Stimulated activated CD4-positive, alpha-beta T cell treated with anti-CD3 and anti-CD28 coated beads, Interleukin-2, amount 100 ng/mL, for 4 hours (primary cell): Measurements from ENCODE around the gene KNDC1.
A peak's percentile ranks its signal among the peaks of the same experiment; 100 is the strongest.
"Not testable (repeated sequence)": the region's sequence is repeated elsewhere in the genome, so short reads cannot be mapped to it uniquely, and the experiment has no call there.

Source experiments
- DNase-seq: peaks from one replicate; pipeline ENCODE4 v3.0.0-alpha.2; 2020; ENCODE audit warnings: low read depth

Gene KNDC1

DNA sequence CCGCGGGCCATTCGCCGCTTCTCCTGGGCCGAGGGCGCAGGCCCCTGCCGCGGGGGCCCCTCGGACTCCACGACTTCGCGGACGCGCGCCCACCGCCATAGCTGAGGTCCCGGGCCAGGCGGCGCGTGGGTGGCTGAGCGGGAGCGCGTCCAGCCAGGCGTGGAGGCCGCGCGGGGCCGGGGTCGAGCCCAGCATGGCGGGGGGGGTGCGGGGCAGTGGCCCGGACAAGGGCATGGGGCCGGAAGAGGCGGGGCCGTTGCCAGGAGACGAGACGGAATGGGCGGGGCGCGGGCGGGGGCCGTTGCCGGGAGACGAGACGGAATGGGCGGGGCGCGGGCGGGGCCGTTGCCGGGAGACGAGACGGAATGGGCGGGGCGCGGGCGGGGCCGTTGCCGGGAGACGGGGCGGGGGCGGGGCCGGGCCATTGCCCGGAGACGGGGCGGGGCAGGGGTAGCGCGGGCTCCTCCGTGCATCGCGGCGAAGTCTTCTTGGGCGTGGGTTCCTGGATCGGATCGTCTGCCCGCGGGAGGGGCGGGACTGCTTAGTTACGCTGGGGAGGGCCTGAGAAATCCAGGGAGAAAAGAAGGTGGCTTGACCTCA is 101.8 kb downstream of the KNDC1 start:
- DNase-seq, result peak; percentile 70

DNA sequence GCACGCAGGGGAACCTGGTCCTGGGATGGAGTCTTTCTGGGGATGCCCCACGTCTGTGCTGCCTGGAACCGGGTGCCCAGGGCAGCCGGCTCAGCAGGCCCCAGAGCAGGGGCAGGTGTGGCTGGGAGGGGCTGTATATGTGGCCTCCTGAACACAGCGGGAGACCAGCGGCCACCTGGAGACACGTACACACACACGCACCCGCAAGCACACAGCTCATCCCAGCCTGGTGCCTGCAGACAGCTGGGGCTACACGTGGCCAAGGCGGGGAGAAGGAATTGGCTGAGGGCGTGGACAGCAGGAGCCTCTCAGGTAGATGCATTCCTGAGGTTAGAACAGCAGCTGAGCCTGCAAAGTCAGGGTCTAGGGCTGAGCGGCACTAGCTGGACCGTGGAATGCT is 102.7 kb downstream of the KNDC1 start:
- no peak for DNase-seq

DNA sequence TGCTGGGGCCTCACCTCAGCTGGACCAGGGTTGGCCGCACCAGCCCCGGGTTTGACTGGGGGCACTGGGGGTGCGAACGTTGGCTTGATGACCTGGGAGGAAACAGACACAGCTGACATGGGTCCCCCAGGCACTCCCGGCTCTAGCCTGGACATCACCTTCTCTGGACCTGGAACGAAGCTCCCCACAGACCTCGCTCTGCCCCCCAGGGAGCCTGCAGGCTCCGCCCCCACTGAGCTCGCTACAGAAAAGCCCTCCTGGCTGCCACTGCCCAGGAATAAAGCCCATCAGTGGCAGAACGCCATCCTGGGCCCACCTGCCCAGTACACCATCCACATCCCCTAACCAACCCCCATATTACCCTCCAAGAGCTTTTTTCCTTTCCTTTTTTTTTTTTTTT is 103.7 kb downstream of the KNDC1 start:
- no peak for DNase-seq

DNA sequence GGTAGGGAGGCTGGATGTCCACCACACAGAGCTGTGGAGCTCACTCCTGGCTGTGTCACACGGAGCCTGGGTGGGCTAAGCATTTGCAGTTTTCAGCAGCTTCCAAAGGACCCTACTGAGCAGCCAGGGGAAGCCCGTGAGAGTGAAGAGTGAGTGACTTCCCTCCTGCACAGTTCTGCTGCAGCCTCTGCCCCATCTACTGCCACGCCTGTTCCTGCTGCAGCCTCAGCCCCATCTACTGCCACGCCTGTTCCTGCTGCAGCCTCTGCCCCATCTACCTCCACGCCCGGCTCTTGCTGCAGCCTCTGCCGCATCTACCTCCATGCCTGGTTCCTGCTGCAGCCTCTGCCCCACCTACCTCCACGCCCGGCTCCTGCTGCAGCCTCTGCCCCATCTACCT is 104.4 kb downstream of the KNDC1 start:
- no peak for DNase-seq

DNA sequence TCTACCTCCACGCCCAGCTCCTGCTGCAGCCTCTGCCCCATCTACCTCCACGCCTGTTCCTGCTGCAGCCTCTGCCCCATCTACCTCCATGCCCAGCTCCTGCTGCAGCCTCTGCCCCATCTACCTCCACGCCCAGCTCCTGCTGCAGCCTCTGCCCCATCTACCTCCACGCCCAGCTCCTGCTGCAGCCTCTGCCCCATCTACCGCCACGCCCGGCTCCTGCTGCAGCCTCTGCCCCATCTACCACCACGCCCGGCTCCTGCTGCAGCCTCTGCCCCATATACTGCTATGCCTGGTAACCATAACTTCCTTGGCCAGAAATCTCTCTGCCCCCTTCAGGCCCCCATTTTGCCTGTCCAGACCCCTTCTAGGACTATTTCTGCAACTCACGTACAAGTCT is 105.0 kb downstream of the KNDC1 start:
- DNase-seq, result not testable (repeated sequence)

DNA sequence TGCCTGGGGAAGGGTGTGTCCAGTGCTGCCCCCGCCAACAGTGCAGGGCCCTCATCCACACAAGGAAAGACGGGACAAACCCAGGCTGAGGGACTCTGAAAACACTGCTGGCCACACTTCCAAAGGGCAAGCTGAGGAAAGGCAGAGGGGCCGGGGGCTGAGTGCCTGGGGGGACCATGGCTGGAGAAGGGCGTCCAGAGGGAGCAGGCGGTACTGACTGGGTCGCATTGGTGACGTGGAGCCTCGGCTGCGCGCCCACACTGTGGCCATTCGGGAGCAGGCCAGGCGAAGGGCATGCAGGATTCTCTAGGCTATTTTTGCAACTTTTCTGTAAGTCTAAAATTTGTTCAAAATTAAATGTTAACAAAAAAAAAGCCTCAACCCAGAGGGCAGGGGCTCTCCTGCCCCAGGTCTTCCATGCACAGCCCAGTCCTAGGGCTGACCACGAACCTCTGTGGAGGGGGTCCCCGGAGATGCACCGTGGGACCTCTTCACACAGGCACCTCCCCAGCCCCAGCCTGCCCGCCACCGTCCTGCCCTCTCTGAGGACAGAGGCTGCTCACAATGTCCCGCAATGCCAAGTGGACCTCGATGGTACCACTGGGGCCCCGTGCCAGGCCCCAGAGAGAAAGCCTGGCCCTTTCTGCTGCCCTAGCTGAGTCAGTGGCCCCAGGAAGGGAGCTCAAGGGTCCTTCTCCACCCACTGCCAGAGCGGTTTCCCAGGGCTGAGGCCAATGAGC is 106.2 kb downstream of the KNDC1 start:
- no peak for DNase-seq

DNA sequence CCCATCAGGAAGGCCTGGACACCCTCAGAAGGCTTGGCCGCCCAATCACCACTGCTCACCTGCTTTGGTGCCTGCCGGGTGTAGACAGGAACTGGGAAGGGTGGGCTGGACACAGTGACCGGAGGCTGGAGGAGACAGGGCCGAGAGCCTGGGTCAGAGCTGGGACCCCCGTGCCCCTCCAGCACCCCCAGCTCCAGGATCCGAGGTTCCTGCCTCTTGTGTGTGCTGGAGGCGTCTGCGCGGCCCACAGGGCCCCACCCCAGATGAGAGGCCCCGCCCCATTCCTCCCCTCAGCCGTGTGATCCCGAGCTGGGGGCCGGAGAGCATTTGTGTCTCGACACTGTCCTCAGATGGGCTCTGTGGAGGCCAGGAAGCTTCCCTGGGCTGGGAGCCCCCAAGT is 107.3 kb downstream of the KNDC1 start:
- no peak for DNase-seq

DNA sequence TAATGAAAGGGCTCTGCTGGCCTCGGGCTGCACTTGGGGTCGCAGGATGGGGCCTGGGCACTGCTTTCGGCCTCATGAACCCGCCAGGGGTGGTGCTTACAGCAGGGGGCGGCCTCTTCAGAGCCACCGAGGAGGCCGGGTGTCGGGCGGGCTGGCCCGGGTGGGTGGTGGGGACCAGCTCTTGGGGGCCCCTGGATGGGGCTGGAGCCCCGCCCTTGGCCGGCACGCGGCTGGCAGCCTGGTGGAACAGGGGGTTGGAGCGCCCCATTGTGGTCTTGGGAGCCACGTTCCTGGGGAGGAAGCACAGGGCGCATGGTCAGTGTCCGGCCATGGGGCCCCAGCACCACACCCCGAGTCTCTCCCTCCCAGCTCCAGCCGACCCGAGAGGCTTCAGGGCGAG is 107.8 kb downstream of the KNDC1 start:
- no peak for DNase-seq

DNA sequence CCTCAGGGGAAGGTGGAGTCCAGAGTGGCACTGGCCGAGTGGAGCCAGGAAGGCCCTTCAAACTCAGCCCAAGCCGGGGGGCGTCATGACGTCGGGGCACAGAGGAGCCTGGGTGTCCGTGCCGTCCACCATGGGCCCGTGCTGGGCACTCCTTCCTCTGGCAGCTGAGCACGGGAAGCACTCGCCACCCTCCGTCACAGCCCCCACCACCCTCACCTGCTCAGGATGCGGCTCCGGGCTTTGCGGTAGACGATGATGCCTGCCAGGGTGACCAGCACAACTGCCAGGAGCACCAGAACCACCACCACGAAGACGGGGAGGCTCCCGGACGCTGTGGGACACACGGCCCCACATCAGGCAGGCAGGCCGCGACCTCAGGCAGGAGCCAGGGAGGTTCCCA is 108.5 kb downstream of the KNDC1 start:
- DNase-seq, result no peak

DNA sequence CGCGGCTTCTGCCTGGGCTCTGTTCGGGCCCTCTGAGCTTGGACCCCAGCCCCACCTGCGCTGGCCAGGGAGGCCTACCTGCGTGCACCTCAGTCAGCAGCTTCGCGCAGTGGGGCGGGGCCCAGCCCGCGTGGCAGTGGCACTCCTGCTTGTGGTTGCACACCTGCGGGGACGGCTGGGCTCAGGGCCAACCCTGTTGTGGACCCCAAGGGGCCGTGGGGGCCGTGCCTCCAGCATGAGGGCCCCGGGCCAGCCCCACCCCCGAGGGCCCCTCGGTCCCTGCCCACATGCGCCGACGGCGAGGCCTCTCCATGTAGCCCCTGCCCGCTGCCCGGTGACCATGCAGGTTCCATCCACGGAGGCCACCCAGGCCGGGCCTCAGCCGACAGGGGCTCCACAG is 109.3 kb downstream of the KNDC1 start:
- no peak for DNase-seq

DNA sequence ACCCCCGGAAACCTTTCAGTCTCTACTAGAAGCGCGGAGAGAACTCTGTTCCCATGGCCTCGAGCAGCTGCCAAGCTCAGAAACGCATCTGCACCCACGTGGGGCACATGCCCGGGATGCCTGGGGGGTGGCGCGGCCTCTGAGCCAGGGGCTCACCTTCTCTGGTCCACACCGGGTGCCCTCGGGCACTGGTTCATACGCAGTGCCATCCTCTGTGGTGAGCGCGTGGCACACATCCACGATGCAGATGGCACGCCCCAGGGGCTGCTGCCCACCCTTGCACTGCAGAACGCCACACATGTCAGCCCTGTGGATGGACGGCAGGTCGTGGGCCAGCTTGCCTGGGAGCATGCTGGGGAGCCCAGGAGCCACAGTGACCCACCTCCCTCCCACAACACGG is 110.2 kb downstream of the KNDC1 start:
- no peak for DNase-seq

DNA sequence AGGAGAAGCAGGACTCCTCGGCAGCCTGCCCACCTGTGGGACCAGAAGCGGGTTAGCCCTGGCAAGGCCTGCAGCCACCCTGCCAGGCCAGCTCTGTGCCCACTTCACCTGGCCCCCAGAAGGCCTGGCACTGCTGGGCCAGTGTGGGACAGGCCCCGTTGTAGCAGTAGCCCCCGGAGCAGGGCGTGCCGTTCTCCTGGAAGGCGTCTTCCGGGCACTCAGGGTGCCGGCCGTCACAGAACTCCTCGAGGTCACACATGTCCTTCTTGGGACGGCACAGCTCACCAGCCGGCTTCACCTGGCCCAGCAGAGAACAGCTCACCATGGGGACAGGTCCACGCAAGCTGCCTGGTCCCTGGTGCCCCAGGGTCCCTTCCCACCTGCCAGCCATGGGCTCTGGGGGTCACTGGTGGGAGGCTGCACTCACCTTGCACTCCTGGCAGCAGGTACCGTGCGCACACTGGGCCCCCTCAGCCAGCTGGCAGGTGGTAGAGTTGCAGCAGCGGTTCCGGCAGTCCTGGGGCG is 110.8 kb downstream of the KNDC1 start:
- DNase-seq, result no peak

DNA sequence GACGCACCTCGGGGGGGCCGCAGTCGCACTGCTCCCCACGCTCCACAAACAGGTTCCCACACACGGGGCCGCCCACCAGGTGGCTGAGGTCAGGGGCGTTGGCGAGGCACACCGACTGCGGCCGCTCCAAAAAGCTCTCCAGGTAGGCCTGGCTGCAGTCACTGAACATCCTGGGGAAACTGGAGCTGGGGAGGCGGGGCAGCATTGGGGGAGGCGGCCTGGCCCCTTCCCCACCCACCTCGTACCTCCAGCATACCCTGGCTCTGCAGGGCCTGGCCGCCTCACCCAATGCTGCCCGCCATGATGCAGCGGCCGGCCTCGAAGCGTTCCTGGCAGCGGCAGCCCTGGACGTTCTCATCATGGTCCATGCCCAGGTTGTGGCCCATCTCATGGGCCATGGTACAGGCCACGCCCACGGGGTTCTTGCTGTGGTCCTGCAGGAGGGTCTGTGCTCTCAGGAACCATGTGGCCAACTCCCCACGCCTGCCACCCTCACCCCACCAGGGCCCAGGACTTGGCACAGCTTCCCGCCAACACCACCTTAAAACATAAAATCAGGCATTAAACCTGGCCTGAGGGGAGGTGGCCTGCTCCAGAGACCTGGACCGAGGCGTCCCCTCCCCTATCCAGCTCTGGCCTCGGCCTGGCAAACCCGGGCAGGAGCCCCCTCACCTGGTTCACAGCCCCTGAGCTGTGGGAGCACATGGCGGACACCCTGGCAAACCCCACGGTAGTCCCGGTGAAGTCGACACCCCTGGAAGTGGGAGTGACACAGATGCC is 111.7 kb downstream of the KNDC1 start:
- no peak for DNase-seq

DNA sequence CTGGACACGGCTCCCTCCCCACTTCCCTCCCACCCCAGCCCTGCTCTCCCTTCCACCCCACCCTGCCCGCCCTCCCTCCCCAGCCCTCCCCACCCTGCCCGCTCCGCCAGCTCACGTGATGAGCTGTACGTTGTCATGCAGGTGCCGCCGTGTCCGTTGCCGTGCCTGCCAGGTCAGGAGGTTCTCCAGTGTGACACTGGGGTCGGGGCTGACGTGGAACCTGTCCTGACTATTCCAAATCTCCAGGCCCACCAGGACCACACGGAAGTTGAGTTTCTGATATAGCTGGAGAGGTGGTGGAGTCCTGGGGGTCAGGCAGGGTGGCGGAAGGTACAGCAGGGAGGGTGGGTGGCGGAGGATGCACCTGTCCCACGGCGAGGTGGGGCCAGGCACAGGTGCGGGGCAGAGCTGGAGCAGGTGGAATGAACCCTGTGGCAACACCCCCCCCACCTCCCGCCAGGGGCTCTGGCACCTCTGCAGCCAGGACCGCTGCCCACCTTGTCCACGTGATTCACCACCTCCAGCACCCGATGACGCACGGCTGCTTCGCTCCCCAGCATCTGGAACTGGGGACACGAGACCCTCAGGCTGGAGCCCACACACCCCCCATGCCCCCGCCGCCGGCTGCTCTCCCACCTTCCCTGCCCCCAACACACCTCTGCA is 112.4 kb downstream of the KNDC1 start:
- DNase-seq, result no peak

DNA sequence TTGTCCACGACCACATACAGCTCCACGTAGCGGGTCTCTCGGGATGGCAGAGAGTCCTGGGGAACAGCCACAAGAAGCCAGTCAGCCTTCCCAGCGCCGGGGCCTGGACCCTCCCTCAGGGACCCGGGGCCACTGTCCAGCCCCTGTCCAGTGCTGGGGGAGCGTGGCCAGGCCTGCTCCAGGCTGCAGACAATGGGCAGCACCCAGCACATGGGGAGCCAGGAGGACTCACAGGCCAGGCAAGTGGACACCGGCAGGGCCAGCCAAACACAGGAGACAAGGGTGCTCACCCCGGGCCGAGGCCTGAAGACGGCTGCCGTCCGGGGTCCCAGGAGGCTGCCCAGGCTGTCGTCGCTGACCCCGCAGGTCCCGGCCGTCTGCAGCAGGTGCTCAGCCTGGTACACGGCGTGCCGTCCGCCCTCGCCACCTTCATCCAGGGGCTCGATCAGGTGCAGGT is 113.0 kb downstream of the KNDC1 start:
- no peak for DNase-seq

DNA sequence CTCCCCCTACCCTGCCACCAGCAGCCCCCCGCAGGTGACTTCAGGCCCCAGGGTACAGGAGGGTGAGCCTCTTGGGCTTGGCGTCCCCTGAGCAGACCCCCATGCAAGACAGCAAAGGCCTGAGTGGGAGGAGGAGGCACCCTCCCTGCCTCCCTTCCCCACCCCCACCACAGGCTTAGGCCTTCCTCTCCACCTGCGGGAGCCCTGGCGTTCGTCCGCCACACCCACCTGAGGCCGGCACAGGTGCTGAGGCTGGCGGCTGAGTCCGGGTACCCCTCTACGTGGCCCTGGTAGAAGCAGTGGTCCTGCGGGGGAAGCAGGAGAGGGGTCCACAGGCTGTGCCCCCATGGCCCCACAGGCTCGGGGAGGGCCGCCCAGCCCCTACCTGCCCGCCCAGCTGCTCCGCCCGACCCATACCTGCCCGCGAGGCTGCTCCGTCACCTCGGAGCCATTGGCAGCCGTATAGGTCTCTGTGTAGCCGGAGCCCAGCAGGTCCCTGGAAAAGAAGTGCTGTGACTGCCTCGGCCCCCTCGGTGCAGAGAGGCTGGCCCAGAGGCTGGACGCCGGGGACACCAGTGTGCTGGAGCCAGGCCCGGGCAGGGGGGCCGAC is 113.6 kb downstream of the KNDC1 start:
- no peak for DNase-seq

DNA sequence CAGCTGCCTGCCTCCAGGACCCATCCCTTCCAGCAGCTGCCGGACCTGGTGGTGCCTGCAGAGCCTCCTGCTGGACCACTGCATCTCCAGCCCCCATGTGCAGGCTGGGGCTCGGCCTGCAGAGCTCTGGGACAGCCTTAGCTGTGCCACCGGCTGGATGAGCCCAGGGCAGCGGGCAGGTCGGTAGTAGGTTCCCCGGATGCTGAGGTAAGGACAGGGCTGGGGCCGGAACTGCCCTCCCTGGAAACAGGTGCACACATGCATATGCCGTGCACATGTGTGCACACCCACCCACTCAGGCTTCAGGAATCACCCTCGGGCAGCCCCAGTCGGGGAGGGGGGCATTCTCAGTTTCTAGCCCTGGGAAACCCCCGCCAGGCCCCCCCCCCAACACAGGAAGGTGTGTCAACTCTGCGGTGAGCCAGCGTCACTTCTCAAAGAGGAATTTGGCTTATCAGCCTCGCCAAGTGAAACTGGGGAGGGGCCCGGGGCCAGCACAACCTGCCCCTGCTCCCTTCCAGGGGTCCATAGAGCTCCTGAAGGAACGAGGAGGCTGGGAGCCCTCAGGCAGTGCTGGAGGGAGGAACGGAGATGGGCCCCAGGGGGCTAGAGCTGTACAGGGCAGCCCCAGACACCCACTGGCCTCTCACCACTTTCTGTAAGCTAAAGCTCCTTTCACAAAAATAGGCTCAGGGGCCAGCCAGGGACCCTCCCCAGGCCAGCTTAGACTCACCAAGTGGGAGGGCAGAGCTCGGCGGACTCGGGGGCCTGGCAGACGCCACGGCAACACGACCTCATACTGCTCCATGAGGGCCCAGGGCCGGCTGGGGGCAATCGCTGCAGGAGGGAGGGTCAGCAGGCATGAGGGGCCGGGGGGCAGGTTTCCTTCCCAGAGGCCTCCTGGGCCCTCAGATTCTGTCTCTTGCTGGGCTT is 115.0 kb downstream of the KNDC1 start:
- peak; percentile 81 for DNase-seq

DNA sequence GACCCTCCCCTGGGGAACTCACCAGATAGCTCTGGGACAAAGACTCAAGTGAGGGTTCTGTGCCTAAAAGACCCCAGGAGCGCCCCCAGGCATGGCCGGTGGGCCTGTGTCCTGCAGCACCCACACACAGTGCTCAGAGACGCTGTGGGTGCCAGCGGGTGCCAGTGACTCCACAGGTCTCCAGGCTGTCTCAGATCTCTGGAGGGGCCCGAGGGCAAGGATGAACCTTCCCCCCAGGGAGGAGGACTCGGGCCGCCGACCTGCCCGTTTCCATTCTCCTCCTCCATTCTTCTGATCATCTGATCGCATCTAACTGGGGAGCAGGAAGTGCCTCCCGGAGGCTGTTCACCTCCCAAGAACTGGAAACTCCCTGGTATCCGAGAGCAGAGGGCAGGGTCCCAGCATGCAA is 115.7 kb downstream of the KNDC1 start:
- no peak for DNase-seq
